Right atrium auricular region (tissue), 2 donors: Measurements from ENCODE around the gene CISTR. TPM values are rescaled to one million over a fixed set of nuclear protein-coding genes. Genes with fewer than 3 reads are reported as not detected.
A peak's percentile ranks its signal among the peaks of the same experiment; 100 is the strongest.

Experiments
- DNase-seq: peaks from one replicate; pipeline ENCODE4 v3.0.0-alpha.2; 2019; ENCODE audit warnings: low spot score
- H3K27ac ChIP-seq, 2 donors: fragments of 200-600 bp; sonication (generic); 1 replicate in 1 of 2; 2 replicates in 1 of 2; pipeline ENCODE4 v1.5.1; 2016 to 2019
- H3K27me3 ChIP-seq, 2 donors: fragments of 200-600 bp; sonication (generic); one replicate each; pipeline versions ENCODE4 v1.5.1 to v1.6.0; 2017 to 2019
- H3K36me3 ChIP-seq: fragments of 200-600 bp; sonication (generic); one replicate; pipeline ENCODE4 v1.5.1; 2016
- H3K4me1 ChIP-seq, 2 donors: fragments of 200-600 bp; sonication (generic); one replicate each; pipeline versions ENCODE4 v1.5.1 to v1.6.0; 2017 to 2019
- H3K4me3 ChIP-seq, 2 donors: fragments of 200-600 bp; sonication (generic); 1 replicate in 1 of 2; 2 replicates in 1 of 2; pipeline ENCODE4 v1.5.1; 2017 to 2019; ENCODE audit warnings: mild to moderate bottlenecking in 1 of 2, moderate library complexity in 1 of 2
- H3K9me3 ChIP-seq, 2 donors: fragments of 200-600 bp; sonication (generic); one replicate each; pipeline ENCODE4 v1.5.1; 2019
- CTCF ChIP-seq, 2 donors: fragments of 200-600 bp; sonication (generic); IDR thresholded peaks; one replicate each; pipeline ENCODE4 v1.5.1; 2019; ENCODE audit warnings: antibody characterized with exemption in 2 of 2
- total RNA-seq, 2 donors: library from RNA; depleted of rRNA; stranded (reverse); fragments of >200 nt; gene quantifications; one replicate each; pipeline ENCODE4 v1.1.0, GENCODE V29; 2016

CISTR gene
- total RNA-seq, 2 donors from 2014 or later: 3.7 TPM; not detected in 1

GRCh38 chr12:53740130-53740491 is 11.7 kb downstream of the CISTR start:
- TF ChIP-seq CTCF (IDR thresholded peaks at IDR 0.05): no peak
- Histone ChIP-seq H3K4me1 (peaks cover 0 to 25% of the 10 kb centered on the region in 2 donors), H3K27me3 (peaks cover 0 to 9% of the 10 kb centered on the region in 2 donors)

GRCh38 chr12:53739214-53740129 is 12.3 kb downstream of the CISTR start:
- DNase-seq: no peak
- Histone ChIP-seq H3K27ac (no peak overlapping the region), H3K36me3 (no peaks in the 10 kb centered on the region), H3K4me3 (peak overlapping the region; percentile 12 to 36), H3K4me1 (peaks cover 0 to 25% of the 10 kb centered on the region in 2 donors), H3K9me3 (no peaks in the 10 kb centered on the region), H3K27me3 (peaks cover 0 to 9% of the 10 kb centered on the region in 2 donors)
- no peak for TF ChIP-seq CTCF (IDR thresholded peaks at IDR 0.05)

More at GRCh38 chr12:53740130-53740491, 11.7 kb downstream of the CISTR start:
- no peak overlapping the region for H3K27ac ChIP-seq
- DNase-seq: no peak
- no peaks in the 10 kb centered on the region for H3K36me3 ChIP-seq
- H3K9me3 ChIP-seq: no peaks in the 10 kb centered on the region
- H3K4me3 ChIP-seq: peak overlapping the region; percentile 12 to 36

- peak overlapping the region in 1 of 2 donors; percentile 11 for H3K4me3 ChIP-seq
- peaks cover 0 to 9% of the 10 kb centered on the region in 2 donors for H3K27me3 ChIP-seq
- H3K27ac ChIP-seq: no peak overlapping the region
- DNase-seq: no peak
- TF ChIP-seq CTCF (IDR thresholded peaks at IDR 0.05): no peak
- peaks cover 0 to 25% of the 10 kb centered on the region in 2 donors for H3K4me1 ChIP-seq
- no peaks in the 10 kb centered on the region for H3K9me3 ChIP-seq
- no peaks in the 10 kb centered on the region for H3K36me3 ChIP-seq
These were observed 13.2 kb downstream of the CISTR start for GRCh38 chr12:53738406-53739213.

GRCh38 chr12:53737951-53738405 is 13.8 kb downstream of the CISTR start:
- Histone ChIP-seq H3K36me3 (no peaks in the 10 kb centered on the region), H3K27me3 (peaks cover 0 to 9% of the 10 kb centered on the region in 2 donors), H3K9me3 (no peaks in the 10 kb centered on the region), H3K27ac (no peak overlapping the region), H3K4me1 (peaks cover 0 to 21% of the 10 kb centered on the region in 2 donors), H3K4me3 (no peak overlapping the region)
- no peak for TF ChIP-seq CTCF (IDR thresholded peaks at IDR 0.05)
- no peak for DNase-seq

- no peak for TF ChIP-seq CTCF (IDR thresholded peaks at IDR 0.05)
- H3K27ac ChIP-seq: no peak overlapping the region
- H3K4me1 ChIP-seq: peaks cover 0 to 21% of the 10 kb centered on the region in 2 donors
- no peaks in the 10 kb centered on the region for H3K9me3 ChIP-seq
- no peaks in the 10 kb centered on the region for H3K36me3 ChIP-seq
- DNase-seq: no peak
- no peak overlapping the region for H3K4me3 ChIP-seq
- peaks cover 0 to 9% of the 10 kb centered on the region in 2 donors for H3K27me3 ChIP-seq
These were observed 14.5 kb downstream of the CISTR start for GRCh38 chr12:53737093-53737808.
